SK-N-MC (cell line): ENCODE data around the gene ZNF862.

ENCODE experiments used
- EZH2 ChIP-seq: fragments of 200-600 bp; sonication (generic); IDR thresholded peaks from one replicate; pipeline ENCODE4 v1.6.1; 2017; ENCODE audit warnings: antibody characterized with exemption
- FOXP2 ChIP-seq: optimal IDR thresholded peaks from 2 replicates; pipeline ENCODE3; 2011; ENCODE audit warnings: mild to moderate bottlenecking, moderate library complexity; ENCODE audit not compliant: insufficient read depth; ENCODE audit errors: extremely low read length, control extremely low read depth
- POLR2AphosphoS5 ChIP-seq: IDR thresholded peaks from 2 replicates; pipeline ENCODE4 v1.6.1; 2012; ENCODE audit warnings: mild to moderate bottlenecking, low read depth, low read length, borderline replicate concordance

GRCh38 chr7:149860821-149861727 lies 22.9 kb downstream of the ZNF862 start:
- TF ChIP-seq POLR2AphosphoS5, result no peak
- TF ChIP-seq EZH2, result no peak
- TF ChIP-seq FOXP2, result no peak
